Duodenal mucosa (tissue), 2 donors: Measurements from ENCODE around the gene MTHFSD.

ENCODE experiments used
- H3K27ac ChIP-seq: one replicate; pipeline ENCODE4 v1.7.0; 2013; ENCODE audit warnings: low read depth, low read length
- H3K27me3 ChIP-seq, 2 donors: one replicate each; pipeline ENCODE4 v1.7.0; 2013; ENCODE audit warnings: low read length in 2 of 2, control low read depth in 1 of 2; ENCODE audit not compliant: insufficient read depth in 2 of 2, control insufficient read depth in 1 of 2
- H3K36me3 ChIP-seq, 2 donors: one replicate each; pipeline ENCODE4 v1.7.0; 2013; ENCODE audit warnings: low read length in 2 of 2, control low read depth in 1 of 2; ENCODE audit not compliant: insufficient read depth in 2 of 2, control insufficient read depth in 1 of 2
- H3K4me1 ChIP-seq, 2 donors: one replicate each; pipeline ENCODE4 v1.7.0; 2013; ENCODE audit warnings: low read length in 2 of 2, control low read depth in 1 of 2; ENCODE audit not compliant: insufficient read depth in 2 of 2, control insufficient read depth in 1 of 2
- H3K4me3 ChIP-seq, 2 donors: one replicate each; pipeline ENCODE4 v1.7.0; 2013; ENCODE audit warnings: low read length in 2 of 2, low read depth in 1 of 2
- H3K9ac ChIP-seq, 2 donors: one replicate each; pipeline ENCODE4 v1.7.0; 2013; ENCODE audit warnings: low read length in 2 of 2, low read depth in 1 of 2
- H3K9me3 ChIP-seq, 2 donors: one replicate each; pipeline ENCODE4 v1.7.0; 2013; ENCODE audit warnings: low read length in 2 of 2, control low read depth in 1 of 2; ENCODE audit not compliant: control insufficient read depth in 1 of 2

The MTHFSD gene

DNA sequence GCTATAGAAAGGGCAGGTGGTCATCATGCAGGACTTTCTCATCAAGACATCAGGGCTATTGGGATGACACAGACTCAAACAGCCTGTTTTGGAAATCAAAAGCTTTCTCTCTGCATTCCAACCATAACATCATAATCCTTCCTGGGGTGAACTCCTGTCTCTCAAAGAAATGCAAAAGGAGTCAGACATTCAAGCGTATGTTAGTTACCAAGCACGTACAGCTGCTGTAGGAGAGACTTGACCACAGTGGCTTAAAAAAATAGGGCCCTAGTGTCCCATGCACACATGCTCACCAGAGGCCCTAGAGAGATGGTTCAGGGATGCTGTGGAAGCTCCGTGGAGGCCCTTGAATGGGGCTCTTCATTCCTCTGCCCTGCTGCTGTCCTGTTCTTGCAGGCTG lies 69.3 kb downstream of the MTHFSD start:
- peaks cover 0 to 6% of the 10 kb centered on the region in 2 donors for H3K9me3 ChIP-seq
- H3K9ac ChIP-seq, result no peak overlapping the region
- no peaks in the 10 kb centered on the region for H3K36me3 ChIP-seq
- peaks cover 0 to 5% of the 10 kb centered on the region in 2 donors for H3K27me3 ChIP-seq
- no peak overlapping the region for H3K4me3 ChIP-seq
- H3K4me1 ChIP-seq, result no peaks in the 10 kb centered on the region
- no peak overlapping the region for H3K27ac ChIP-seq

DNA sequence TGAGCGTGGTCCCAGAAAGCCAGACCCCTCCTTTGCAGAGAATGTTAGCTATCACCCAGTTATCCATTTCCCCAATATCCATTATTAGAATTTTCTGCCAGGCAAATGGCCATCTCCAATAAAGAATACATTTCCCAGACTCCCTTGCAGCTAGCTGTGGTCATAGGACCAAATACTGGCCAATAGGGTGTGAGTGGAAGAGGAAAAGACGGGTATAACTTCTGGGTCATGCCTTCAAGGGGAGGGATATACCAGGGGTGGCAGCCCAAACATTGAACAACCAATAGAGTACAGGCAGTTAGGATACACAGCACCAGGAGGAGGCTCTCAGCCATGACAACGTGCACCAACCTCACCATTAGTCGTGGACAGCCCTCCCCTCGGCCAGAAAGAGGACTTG lies 70.8 kb downstream of the MTHFSD start:
- H3K9ac ChIP-seq, result no peak overlapping the region
- no peak overlapping the region for H3K4me3 ChIP-seq
- no peaks in the 10 kb centered on the region for H3K36me3 ChIP-seq
- peaks cover 0 to 6% of the 10 kb centered on the region in 2 donors for H3K9me3 ChIP-seq
- H3K27me3 ChIP-seq, result no peaks in the 10 kb centered on the region
- no peaks in the 10 kb centered on the region for H3K4me1 ChIP-seq
- no peak overlapping the region for H3K27ac ChIP-seq

DNA sequence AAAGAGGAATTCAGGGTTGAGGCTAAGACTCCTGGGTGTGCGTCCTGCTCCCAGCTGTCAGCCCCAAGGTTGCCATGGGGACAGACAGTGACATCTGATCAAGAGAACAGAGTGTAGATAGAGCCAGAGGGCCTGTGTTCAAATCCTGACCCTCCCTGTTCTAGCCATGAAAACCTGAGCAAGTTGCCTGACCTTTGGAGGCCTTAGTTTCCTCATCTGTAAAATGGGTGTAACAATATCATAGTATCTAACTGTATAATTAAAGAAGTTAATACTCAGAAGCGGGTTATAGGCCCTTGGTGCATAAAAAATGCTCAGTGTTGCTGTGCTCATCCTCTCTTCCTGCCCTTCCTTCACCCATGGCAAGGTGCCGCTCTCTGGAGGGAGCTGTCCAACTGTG lies 73.4 kb downstream of the MTHFSD start:
- Histone ChIP-seq H3K4me3 (no peak overlapping the region), H3K27me3 (peaks cover 5 to 6% of the 10 kb centered on the region in 2 donors), H3K27ac (no peak overlapping the region), H3K4me1 (peaks cover 3 to 4% of the 10 kb centered on the region in 2 donors), H3K9me3 (peaks cover 0 to 6% of the 10 kb centered on the region in 2 donors), H3K9ac (no peak overlapping the region), H3K36me3 (no peaks in the 10 kb centered on the region)

DNA sequence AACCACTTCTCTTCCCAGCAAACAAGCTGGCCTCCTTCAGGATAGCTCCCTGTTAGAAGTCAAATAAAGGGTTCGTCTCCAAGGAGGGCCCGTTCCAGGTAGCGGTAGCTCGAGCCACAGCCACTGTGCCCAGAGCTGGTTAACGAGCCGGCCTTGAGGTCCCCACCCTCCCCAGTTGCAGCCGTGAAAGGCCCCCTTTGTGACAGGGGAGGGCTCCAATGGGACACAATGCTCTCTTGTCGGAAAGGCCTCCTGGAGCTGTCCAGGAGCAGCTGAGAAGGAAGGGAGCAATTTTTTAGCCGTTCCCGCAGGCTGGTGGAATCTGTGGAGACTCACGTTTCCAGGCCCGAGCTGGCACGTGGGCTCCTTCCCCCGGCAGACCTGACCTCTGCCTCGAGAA lies 74.6 kb downstream of the MTHFSD start:
- no peaks in the 10 kb centered on the region for H3K36me3 ChIP-seq
- peaks cover 0 to 6% of the 10 kb centered on the region in 2 donors for H3K9me3 ChIP-seq
- no peak overlapping the region for H3K9ac ChIP-seq
- peaks cover 5 to 6% of the 10 kb centered on the region in 2 donors for H3K27me3 ChIP-seq
- peaks cover 3 to 4% of the 10 kb centered on the region in 2 donors for H3K4me1 ChIP-seq
- H3K4me3 ChIP-seq, result no peak overlapping the region
- H3K27ac ChIP-seq, result no peak overlapping the region
